Fibroblast of skin of right biceps (primary cell): Measurements from ENCODE around the gene PRF1.

Experiments used
- DNase-seq: peaks from one replicate; pipeline ENCODE4 v3.0.0-alpha.2; 2013

The PRF1 gene

GRCh38 chr10:70573599-70574506 is 28.7 kb downstream of the PRF1 start:
- no peak for DNase-seq

- DNase-seq, result no peak
These were observed 30.7 kb downstream of the PRF1 start for GRCh38 chr10:70571636-70572439.

GRCh38 chr10:70571236-70571635 is 31.3 kb downstream of the PRF1 start:
- DNase-seq, result no peak

DNA sequence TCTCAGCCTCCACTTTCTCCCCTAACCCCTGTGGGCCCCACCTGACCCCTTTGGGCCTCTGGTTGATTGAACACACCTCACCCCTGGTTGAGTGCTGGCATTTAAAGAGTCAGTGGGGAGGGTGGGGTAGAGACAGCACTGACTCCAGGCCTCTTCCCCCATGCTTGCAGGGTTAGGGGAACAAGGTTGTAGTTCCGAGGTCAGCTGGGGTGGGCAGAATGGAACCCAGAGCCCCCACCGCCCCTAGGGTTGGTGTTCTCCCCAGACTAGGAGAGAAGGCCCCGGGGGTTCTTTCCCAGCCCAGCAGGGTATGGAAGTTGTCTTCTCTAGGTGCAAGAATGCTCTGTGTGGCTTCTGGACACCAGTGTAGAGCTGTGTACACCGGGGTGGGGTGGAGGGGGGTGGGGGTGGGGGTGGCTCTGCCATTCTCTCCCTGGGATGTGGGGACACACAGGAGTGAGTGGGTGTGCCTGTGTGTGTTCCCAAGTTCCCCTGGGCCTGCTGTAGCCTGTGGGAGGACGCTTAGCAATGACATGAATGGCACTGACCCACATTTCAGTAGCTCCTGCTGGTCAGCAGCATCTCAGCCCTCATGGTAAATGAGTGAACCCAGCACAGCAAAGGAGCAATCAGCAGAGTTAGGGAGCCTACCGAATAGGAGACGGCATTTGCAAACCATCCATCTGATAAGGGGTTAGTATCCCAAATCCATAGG is 33.6 kb downstream of the PRF1 start:
- DNase-seq, result no peak

- no peak for DNase-seq
These were observed 34.4 kb downstream of the PRF1 start for GRCh38 chr10:70568113-70568512.

DNA sequence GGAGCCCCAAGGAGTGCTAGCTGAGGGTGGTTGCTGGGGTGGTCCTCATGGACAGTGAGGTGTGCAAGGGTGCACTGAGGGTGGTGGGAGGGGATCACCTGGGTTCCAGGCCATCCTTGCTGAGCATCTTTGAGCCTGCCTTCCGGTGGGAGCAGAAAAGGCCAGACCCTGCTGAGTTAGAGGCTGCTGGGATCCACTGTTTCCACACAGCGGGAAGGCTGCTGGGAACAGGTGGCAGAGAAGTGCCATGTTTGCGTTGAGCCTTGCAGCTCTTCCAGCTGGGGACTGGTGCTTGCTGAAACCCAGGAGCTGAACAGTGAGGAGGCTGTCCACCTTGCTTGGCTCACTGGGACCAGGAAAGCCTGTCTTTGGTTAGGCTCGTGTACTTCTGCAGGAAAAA is 34.9 kb downstream of the PRF1 start:
- no peak for DNase-seq

- DNase-seq, result no peak
These were observed 35.8 kb downstream of the PRF1 start for GRCh38 chr10:70566515-70567290.

GRCh38 chr10:70565556-70566514 is 36.7 kb downstream of the PRF1 start:
- DNase-seq, result no peak

GRCh38 chr10:70564901-70565351 is 37.6 kb downstream of the PRF1 start:
- DNase-seq, result no peak

DNA sequence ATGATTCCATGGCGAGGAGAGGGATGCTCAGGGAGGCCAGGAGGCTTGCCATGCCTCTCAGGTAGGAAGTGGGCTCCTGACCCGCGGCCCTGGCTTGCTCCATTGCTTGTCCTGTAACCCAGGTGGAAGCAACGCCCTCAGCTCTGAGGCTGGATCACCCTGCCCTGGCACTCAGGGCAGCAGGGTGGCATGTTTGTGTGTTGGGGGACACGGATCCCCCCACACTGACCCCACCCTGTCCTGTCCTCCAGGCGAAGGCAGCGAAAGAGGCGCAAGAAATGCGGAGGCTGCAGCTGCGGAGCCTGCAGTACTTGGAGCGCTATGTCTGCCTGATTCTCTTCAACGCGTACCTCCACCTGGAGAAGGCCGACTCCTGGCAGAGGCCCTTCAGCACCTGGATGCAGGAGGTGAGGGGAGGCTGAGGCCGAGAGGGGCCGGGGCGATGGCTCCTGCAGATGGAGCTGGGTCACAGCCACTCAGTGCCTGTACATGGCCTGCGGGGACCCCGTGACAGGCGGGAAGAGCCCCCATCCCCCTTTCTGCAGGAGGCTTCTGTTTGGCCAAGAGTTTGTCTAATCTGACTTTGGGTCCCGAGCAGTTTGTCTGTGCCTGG is 38.3 kb downstream of the PRF1 start:
- no peak for DNase-seq

- DNase-seq, result no peak
These were observed 39.3 kb downstream of the PRF1 start for GRCh38 chr10:70563230-70563629.

DNA sequence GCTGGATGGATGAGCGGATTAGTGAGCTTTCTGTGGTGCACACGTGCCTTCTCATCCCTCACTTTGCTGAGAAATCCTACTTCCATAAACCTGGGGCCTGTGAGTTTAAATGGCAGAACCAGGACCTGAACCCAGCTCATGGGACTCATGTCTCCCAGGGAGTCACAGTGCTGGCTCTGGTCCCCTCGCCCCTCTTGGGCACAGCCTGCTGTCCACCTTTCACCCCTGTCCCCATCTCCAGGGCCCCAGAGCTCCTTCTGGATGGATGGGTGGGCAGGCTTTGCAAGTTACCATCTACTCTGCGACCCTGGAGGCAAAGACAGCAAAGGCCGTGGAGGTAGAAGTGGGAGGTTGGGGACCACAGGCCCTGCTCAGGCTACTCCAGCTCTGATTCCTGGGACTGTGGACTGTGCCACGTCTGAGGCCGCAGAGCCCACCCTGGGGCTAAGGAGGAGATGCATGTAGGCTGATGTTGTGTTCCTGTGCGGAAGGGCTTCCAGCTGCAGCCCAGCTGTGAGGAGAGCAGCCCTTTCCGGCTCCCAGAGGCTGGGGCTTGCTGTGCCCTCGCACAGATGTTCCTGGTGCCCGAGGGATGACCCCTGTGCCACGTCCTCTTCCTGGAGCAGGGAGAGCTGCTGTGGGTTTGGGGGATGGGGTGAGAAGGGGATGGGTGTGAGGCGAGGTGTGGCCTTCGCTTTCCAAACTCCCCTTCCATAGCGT is 40.3 kb downstream of the PRF1 start:
- no peak for DNase-seq

DNA sequence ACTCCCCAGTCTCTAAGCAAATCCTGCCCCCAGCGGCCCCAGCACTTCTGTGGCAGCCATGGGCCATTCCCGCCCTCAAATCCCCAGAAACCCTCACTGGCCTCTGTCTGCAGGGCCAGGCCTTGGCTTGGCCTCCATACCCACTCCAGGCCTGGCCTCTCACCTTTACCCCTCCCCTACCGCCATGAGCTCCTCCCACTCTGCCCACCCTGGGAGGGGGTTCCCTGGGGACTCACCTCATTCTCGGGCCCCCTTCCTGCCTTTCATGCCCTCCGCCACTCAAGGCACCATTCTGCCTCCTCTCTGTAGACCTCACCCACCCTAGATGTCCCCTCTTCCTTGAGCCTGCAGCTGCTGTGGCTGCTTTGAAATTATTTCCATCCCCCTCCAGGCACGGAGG is 41.0 kb downstream of the PRF1 start:
- no peak for DNase-seq

DNA sequence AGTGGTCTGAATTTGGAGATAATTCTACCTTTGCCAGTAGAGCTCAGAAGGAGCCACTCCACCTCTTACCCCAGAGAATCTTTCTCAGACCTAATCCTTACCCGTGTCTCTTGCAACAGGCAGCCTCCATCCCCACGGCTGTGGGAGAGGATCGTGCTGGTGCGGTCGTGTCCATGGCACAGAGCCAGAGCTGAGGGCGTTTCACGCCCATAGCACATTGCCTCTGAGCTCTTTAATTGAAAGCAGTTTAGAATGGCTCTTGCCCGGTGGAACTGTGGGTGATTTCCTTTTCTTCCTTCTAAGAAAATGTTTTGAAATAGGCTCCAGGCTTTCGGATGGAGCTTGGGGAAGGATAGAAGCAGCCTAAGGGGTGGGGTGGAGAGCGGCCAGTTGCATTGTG is 41.5 kb downstream of the PRF1 start:
- peak; percentile 29 for DNase-seq

DNA sequence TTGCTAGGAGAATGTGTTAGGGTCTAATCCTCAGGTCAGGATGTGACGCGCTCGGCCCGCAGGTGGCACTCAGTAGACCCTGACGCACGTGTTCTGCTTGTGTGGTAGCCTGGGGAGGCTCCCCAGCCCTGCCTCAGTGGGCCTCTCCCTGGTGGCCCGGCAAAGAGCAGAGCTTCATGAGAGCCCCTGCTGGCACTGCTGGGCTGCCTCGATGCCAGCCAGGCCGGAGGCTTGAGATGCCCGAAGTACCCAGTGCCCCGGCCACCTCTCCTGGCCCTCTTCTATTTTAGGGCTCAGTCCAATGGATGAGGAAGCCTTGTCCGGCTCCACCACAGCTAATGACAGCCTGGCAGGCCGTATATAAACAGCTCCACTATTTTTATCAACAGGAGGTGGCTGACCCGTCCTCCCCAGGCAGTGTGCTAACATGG is 42.0 kb downstream of the PRF1 start:
- DNase-seq, result no peak

GRCh38 chr10:70559861-70560260 is 42.7 kb downstream of the PRF1 start:
- DNase-seq, result no peak

DNA sequence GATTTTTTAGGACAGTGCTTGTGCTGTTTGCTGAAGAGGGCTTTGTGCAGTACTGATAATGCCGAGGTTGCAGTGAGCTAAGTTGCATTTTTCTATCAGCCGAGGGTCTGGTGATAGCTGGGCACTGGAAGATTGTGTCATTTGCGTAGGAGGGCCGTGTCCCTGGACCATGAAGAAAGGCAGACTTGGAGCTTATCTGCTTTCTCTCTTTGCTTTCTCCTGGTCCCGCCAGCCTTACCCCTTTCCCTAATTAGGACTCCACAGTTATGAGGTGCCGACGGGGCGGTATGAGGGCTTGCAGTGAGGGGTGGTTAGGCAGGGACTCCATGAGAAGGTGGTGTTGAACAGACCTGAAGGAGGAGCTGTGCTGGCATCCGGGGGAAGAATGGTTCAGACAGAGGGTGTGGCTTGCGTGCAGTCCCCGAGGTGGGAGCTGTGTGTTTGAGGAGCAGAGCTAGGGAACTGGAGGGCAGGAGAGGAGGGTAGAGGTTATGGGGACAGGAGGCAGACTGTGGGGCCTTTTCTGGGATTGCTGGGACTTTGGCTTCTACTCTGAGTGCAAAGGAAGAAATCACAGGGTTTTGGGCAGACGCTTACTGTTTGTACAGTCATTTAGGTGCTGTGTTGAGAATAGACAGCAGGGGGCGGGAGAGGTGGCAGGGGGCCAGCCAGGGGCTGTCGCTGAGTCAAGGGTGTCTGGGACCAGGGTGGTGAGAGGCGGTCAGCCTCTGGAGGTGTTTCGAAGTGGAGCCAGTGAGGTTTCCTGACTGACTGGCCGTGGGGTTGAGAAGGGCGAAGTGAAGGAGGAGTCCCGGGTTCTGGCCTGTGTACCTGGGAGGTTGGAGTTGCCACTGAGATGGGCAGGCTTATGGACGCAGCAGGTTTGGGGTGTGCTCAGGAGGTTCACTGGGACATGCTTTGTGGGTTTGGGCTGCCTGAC is 43.4 kb downstream of the PRF1 start:
- DNase-seq, result peak; percentile 58

DNA sequence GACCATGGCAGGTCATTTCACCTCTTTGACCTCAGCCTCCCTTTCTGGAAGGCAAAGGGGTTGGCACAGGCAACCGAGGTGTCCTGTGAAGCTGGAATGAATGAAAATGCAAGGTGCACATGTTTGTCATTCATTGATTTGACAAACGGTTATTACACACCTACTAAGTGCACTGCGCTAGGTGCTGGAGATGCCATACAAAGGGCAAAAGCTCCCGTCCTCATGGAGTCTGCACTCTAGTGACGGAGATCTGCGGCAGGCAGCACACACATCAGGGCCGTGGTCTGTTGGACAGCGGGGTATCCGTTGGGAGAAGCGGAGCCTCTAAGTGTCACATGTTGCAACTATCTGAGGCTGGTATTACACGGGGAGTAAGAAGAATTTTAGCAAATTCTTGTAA is 44.2 kb downstream of the PRF1 start:
- no peak for DNase-seq

- no peak for DNase-seq
These were observed 44.7 kb downstream of the PRF1 start for GRCh38 chr10:70557876-70558275.
